ENCODE measurements around the gene SSTR3. TPM values are rescaled to one million over a fixed set of nuclear protein-coding genes. Genes with fewer than 3 reads are reported as not detected.
A peak's percentile ranks its signal among the peaks of the same experiment; 100 is the strongest.

Gene SSTR3
- total RNA-seq, 1 donor from 2014 or later, result 2.4 TPM

- TF ChIP-seq CTCF (conservative IDR thresholded peaks at IDR 0.05), result no peak
- Mint-ChIP-seq H3K4me1 (ENCODE audit: unreplicated experiment) (peaks cover 28% of the 10 kb centered on the region), H3K4me3 (peak overlapping the region; percentile 86), H3K36me3 (no peaks in the 10 kb centered on the region), H3K27me3 (no peaks in the 10 kb centered on the region), H3K9me3 (peaks cover 4% of the 10 kb centered on the region), H3K27ac (peak overlapping the region; percentile 91)
- DNase-seq (ENCODE audit: extremely low spot score, unreplicated experiment), result no peak
These were observed 24.8 kb downstream of the SSTR3 start for GRCh38 chr22:37187552-37187890.

GRCh38 chr22:37186997-37187522 is 25.2 kb downstream of the SSTR3 start:
- H3K4me3 Mint-ChIP-seq, result peak overlapping the region; percentile 86
- peak overlapping the region; percentile 91 for H3K27ac Mint-ChIP-seq
- H3K4me1 Mint-ChIP-seq (ENCODE audit: unreplicated experiment), result peaks cover 28% of the 10 kb centered on the region
- TF ChIP-seq CTCF (conservative IDR thresholded peaks at IDR 0.05), result no peak
- peaks cover 2% of the 10 kb centered on the region for H3K9me3 Mint-ChIP-seq
- no peak for DNase-seq (ENCODE audit: extremely low spot score, unreplicated experiment)
- H3K27me3 Mint-ChIP-seq, result no peaks in the 10 kb centered on the region
- H3K36me3 Mint-ChIP-seq, result no peaks in the 10 kb centered on the region

GRCh38 chr22:37186228-37186996 is 25.9 kb downstream of the SSTR3 start:
- H3K27ac Mint-ChIP-seq, result peak overlapping the region; percentile 73
- peak overlapping the region; percentile 79 for H3K4me3 Mint-ChIP-seq
- no peak for TF ChIP-seq CTCF (conservative IDR thresholded peaks at IDR 0.05)
- peaks cover 28% of the 10 kb centered on the region for H3K4me1 Mint-ChIP-seq (ENCODE audit: unreplicated experiment)
- no peaks in the 10 kb centered on the region for H3K36me3 Mint-ChIP-seq
- no peaks in the 10 kb centered on the region for H3K9me3 Mint-ChIP-seq
- DNase-seq (ENCODE audit: extremely low spot score, unreplicated experiment), result no peak
- H3K27me3 Mint-ChIP-seq, result no peaks in the 10 kb centered on the region

- no peaks in the 10 kb centered on the region for H3K9me3 Mint-ChIP-seq
- H3K27me3 Mint-ChIP-seq, result no peaks in the 10 kb centered on the region
- H3K4me1 Mint-ChIP-seq (ENCODE audit: unreplicated experiment), result peaks cover 28% of the 10 kb centered on the region
- H3K27ac Mint-ChIP-seq, result peak overlapping the region; percentile 73
- TF ChIP-seq CTCF (conservative IDR thresholded peaks at IDR 0.05), result no peak
- DNase-seq (ENCODE audit: extremely low spot score, unreplicated experiment), result no peak
- peak overlapping the region; percentile 79 for H3K4me3 Mint-ChIP-seq
- no peaks in the 10 kb centered on the region for H3K36me3 Mint-ChIP-seq
These were observed 26.5 kb downstream of the SSTR3 start for GRCh38 chr22:37185646-37186227.

- no peak for TF ChIP-seq CTCF (conservative IDR thresholded peaks at IDR 0.05)
- Mint-ChIP-seq H3K36me3 (no peaks in the 10 kb centered on the region), H3K4me3 (no peak overlapping the region), H3K27me3 (no peaks in the 10 kb centered on the region), H3K27ac (no peak overlapping the region), H3K9me3 (no peaks in the 10 kb centered on the region), H3K4me1 (ENCODE audit: unreplicated experiment) (peaks cover 28% of the 10 kb centered on the region)
- no peak for DNase-seq (ENCODE audit: extremely low spot score, unreplicated experiment)
These were observed 27.3 kb downstream of the SSTR3 start for GRCh38 chr22:37184816-37185541.
